Measurements from ENCODE around the gene UBE2Z.

DNA sequence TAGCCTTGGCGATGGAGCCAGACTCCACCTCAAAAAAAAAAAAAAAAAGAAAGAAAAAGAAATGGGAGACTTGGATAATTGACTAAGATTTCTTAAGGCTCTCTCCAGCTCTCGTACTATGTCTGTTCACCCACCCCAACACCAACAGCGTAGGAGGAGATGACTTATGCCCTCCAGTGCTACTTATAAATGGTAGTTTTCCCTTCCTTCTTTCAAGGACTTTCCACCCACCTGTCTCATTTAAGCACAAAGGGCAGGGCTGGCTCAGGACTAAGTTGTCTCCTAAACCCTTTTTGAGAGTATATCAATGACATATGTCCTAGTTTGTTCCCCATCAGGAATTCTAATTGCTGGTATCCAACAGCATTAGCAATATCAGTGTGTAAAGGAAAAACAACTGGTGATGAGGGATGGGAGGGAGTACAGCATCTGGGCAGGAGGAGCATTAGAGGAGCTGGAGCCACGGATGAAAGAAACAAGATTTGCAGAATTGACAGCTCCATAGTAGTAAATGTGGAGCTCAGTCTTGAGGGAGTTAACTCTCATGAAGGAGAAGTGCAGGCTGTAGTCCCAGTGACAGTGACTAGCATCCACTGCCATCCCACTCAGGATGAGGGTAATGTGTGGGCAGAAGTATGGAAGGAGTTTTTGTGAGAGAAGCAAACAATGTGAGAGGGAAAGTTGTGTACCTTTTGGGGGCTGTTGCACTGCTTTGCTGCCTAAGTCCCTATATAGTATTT lies 17.2 kb downstream of the UBE2Z start:
- TF ChIP-seq, protein P1, sequence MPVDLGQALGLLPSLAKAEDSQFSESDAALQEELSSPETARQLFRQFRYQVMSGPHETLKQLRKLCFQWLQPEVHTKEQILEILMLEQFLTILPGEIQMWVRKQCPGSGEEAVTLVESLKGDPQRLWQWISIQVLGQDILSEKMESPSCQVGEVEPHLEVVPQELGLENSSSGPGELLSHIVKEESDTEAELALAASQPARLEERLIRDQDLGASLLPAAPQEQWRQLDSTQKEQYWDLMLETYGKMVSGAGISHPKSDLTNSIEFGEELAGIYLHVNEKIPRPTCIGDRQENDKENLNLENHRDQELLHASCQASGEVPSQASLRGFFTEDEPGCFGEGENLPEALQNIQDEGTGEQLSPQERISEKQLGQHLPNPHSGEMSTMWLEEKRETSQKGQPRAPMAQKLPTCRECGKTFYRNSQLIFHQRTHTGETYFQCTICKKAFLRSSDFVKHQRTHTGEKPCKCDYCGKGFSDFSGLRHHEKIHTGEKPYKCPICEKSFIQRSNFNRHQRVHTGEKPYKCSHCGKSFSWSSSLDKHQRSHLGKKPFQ (CRISPR knock-in tag; IDR thresholded peaks at IDR 0.05; ENCODE audit: insufficient replicate concordance), result no peak
- TF ChIP-seq, protein P2, sequence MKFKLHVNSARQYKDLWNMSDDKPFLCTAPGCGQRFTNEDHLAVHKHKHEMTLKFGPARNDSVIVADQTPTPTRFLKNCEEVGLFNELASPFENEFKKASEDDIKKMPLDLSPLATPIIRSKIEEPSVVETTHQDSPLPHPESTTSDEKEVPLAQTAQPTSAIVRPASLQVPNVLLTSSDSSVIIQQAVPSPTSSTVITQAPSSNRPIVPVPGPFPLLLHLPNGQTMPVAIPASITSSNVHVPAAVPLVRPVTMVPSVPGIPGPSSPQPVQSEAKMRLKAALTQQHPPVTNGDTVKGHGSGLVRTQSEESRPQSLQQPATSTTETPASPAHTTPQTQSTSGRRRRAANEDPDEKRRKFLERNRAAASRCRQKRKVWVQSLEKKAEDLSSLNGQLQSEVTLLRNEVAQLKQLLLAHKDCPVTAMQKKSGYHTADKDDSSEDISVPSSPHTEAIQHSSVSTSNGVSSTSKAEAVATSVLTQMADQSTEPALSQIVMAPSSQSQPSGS (CRISPR knock-in tag; IDR thresholded peaks at IDR 0.05), result no peak
- no peak for TF ChIP-seq ZNF207 (IDR thresholded peaks at IDR 0.05; ENCODE audit: borderline replicate concordance)
- no peak for TF ChIP-seq POLR2A (IDR thresholded peaks at IDR 0.05; ENCODE audit: insufficient read depth in 1 of 2, low read depth in 2 of 2, low read length in 2 of 2)
- no peak for TF ChIP-seq HCFC1 (IDR thresholded peaks at IDR 0.05; ENCODE audit: low read depth, low read length)
- TF ChIP-seq, protein P3, sequence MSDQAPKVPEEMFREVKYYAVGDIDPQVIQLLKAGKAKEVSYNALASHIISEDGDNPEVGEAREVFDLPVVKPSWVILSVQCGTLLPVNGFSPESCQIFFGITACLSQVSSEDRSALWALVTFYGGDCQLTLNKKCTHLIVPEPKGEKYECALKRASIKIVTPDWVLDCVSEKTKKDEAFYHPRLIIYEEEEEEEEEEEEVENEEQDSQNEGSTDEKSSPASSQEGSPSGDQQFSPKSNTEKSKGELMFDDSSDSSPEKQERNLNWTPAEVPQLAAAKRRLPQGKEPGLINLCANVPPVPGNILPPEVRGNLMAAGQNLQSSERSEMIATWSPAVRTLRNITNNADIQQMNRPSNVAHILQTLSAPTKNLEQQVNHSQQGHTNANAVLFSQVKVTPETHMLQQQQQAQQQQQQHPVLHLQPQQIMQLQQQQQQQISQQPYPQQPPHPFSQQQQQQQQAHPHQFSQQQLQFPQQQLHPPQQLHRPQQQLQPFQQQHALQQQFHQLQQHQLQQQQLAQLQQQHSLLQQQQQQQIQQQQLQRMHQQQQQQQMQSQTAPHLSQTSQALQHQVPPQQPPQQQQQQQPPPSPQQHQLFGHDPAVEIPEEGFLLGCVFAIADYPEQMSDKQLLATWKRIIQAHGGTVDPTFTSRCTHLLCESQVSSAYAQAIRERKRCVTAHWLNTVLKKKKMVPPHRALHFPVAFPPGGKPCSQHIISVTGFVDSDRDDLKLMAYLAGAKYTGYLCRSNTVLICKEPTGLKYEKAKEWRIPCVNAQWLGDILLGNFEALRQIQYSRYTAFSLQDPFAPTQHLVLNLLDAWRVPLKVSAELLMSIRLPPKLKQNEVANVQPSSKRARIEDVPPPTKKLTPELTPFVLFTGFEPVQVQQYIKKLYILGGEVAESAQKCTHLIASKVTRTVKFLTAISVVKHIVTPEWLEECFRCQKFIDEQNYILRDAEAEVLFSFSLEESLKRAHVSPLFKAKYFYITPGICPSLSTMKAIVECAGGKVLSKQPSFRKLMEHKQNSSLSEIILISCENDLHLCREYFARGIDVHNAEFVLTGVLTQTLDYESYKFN (CRISPR knock-in tag; conservative IDR thresholded peaks at IDR 0.05), result no peak
- TF ChIP-seq SYNCRIP (IDR thresholded peaks at IDR 0.05; ENCODE audit: insufficient read depth, low read depth, low read length), result no peak
- TF ChIP-seq ZNF317 (CRISPR knock-in tag; IDR thresholded peaks at IDR 0.05), result no peak

Data from HepG2 (cell line).